NCI-H748 treated with DMSO at 0.1 percent for 48 hours (cell line): ENCODE measurements around the gene PIGU.
A peak's percentile ranks its signal among the peaks of the same experiment; 100 is the strongest.

ENCODE experiments used
- DNase-seq: peaks from one replicate; lab custom pipeline; 2025; lab: John Stamatoyannopoulos, UW

The PIGU gene

GRCh38 chr20:34557936-34558319 lies 119.0 kb downstream of the PIGU start:
- no peak for DNase-seq

- DNase-seq = no peak
These were observed 123.5 kb downstream of the PIGU start for GRCh38 chr20:34553366-34553867.

- DNase-seq = no peak
These were observed 124.3 kb downstream of the PIGU start for GRCh38 chr20:34552569-34552968.

DNA sequence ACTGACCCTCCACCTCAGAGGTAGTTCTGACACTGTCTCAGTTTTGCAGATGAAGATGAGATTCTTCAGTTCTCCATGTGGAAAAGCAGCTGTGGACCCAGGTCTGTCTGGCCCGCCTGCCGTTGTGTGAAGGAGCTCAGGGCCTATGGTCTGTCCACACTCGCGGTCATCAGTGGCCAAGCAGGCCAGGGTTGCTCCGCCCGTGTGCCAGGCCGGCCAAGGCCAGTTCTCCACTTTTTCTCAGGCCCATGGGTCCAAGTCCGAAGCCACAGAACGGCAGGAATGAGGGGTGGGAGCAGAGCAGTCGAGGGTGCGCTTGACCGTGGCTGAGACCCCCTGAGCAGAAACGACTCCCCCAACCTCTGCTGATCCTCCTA lies 127.0 kb downstream of the PIGU start:
- no peak for DNase-seq

DNA sequence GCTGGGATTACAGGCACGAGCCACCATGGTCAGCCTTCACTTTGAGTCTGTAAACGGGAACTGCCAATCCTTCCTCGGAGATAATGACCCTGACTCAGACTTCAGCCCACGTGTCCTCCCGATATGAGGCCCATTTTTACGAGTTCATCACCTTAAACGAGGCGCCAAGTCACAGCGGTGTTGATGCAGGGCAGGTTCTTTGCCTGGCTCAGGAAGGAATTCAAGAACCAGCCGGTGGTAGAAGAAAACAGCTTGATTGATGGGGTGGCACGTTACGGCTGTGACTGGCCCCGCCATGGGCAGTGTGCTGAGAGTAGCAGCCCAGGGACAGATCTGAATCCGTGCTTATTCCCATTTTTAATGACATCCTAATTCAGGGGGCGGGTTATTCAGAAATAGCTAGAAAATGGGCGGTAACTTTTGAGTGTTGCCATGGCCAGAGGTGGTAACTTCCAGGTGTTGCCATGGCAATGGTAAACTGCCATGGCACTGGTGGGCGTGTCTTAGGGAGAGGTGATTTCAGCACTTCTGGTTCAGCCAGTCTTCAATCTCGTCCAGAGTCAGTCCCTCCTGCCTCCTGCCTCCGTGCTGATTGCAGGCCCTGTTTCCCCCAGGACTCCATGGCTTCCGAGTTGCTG lies 127.5 kb downstream of the PIGU start:
- no peak for DNase-seq

DNA sequence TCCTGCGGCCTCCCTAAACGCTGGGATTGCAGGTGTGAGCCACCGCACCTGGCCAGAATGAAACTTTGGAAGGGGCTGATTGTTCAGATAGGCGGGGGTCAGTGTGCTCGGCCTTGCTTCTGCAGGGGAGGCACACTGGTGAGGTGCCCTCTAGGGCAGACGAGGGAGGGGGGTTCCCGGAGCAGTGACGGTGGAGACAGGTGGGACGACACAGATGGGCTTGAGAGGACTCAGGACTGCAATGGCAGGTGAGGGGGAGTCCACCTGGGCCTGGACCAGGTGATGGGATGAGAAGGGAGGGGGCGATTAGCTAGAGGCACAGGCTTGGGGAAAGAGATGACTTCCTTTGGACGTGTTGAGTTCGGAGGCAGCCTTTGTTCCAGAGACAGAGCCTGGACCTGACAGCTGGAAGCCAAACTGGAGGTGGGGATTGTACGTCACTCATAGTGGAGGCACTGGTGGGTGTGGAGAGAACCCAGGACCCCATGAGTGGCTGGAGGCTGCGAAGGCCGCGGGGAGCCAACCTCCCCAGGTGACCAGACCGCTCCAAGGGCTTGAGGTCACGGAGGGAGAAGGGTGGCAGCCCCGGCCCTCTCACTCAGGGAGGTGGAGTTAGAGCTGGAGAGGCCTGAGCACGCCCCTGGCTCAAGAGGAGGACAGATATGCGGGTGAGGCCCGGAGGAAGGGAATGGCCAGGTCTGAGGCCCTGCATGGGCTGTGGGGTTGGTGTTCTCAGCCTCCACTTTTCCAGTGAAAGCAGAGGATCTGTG lies 128.9 kb downstream of the PIGU start:
- no peak for DNase-seq

- DNase-seq = peak; percentile 49
These were observed 130.1 kb downstream of the PIGU start for GRCh38 chr20:34546751-34547181.

GRCh38 chr20:34544109-34544796 lies 132.6 kb downstream of the PIGU start:
- no peak for DNase-seq

GRCh38 chr20:34543463-34544056 lies 133.3 kb downstream of the PIGU start:
- no peak for DNase-seq

DNA sequence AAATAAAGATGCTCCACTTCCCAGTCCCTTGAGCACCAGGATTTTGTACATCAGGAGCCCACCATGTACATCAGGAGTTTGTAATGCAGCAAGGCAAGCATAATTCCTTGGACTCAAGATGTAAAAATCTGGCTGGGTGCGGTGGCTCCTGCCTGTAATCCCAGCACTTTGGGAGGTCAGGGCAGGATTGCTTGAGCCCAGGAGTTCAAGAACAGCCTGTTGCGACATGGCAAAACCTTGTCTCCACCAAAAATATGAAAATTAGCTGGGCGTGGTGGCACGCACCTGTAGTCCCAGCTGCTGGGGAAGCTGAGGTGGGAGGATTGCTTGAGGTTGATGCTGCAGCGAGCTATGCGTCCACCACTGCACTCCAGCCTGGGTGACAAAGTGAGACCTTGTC lies 134.5 kb downstream of the PIGU start:
- no peak for DNase-seq

DNA sequence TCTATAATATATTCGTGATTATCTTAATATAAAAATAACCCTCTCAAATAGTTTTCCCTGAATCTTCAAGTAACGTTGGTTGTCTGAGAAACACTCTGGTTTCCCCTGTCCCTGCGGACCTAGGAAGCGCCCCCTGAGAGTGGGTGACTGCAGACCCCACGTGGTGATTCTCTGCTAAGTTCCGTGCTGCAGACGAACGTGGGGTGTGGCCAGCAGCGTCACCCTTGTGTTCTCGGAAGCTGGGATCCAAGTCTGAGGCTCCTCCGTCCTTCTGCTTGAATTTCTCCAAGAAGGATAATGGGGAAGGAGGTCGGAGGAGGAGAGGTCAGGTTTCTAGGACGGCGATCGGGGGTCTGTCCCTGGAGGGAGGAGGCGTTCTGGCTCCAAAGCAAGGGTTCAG lies 135.0 kb downstream of the PIGU start:
- no peak for DNase-seq

DNA sequence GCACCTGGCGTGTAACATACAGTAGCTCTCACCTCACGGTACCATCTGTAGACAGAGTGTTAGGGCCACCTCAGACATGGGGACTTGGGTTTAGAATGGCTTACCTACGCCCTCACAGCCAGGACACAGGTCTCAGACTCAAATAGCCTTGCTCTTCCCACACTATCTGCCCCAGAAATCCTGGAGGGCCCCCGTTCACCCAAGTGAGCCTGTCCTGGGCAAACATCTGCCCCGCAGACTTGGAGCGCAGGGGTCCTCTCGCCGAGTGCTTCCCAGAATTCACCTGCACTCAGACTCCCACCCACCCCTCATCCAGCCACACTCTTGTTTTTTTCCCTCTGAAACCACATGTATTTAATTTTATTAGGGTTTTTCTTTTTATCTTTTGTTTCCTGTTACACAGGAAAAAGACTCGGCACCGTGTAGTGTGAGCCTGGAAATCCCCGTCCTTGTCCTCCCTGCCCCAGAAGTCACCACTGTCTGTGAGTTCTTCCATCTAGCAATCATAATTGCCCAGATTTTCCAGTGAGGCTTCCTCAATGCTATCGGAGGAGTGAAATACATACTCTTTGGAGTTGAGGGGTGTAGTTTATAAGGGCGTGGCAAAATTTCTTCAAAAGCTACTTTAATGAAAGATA lies 135.5 kb downstream of the PIGU start:
- no peak for DNase-seq

DNA sequence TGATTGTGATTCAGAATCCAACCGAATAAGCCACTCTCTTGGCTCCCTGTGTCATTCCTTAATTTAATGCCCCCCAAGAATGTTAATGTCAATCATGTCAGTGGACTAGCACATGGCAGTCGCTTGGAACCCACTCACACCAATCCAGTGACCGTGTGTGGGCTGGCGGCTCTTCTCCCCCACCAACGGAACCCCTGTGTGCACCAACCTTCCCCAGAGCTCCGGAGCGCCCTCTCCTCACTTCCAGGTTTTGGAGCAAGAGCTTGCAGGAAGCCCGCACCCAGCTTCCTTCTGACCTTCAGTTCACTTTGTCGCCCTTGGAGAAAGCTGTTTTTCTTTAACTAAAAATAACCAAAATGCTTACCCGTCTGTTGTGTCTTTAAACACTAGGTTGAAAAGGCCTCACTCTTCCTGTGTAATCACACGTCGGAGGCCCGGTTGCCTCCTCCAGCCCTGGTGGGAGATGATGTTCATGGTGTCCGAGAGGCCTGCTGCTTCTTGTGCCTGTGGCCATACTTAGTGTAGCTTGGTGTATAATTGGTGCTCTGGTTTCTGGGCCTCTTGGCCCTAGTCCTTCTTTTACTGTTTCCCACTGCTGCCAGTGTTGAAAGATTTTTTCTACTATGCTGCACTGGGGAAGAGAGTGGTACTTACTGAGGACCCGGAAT lies 136.2 kb downstream of the PIGU start:
- DNase-seq = no peak

DNA sequence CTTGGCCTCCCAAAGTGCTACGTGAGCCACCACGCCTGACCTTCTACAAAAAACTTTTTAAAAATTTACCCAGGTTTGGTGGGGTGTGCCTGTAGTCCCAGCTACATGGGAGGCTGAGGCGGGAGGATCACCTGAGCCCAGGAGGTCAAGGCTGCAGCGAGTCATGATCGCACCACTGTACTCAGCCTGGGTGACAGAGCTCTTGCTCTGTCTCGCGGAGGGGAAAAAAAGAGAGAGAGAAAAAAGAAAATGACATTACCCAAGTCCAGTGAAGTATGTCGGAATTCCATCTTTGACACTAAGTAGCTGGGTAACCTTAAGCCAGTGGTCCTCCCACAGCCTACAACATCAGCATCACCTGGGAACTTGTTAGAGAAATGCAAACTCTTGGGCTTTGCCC lies 137.1 kb downstream of the PIGU start:
- DNase-seq = no peak

DNA sequence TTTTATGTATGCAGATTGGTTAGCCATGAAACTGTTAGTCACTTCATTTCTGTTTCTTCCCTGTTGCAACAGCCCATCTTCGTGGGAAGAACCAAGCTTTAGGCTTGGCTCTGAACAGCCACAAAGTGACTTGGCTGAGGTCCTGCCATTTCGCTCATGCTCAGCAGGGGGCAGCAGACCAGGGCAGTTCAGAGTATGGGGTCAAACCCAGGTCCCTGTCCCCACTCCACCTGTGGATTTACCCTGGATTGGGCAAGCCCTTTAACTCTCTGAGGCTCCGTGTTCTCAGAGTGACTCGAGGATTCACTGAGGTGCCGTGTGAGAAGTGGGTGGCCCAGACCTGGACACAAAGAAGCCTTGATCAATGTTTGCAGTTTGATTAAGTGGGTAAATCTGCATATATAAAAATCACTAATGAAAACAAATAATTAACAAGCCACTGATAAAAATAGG lies 138.2 kb downstream of the PIGU start:
- DNase-seq = no peak

DNA sequence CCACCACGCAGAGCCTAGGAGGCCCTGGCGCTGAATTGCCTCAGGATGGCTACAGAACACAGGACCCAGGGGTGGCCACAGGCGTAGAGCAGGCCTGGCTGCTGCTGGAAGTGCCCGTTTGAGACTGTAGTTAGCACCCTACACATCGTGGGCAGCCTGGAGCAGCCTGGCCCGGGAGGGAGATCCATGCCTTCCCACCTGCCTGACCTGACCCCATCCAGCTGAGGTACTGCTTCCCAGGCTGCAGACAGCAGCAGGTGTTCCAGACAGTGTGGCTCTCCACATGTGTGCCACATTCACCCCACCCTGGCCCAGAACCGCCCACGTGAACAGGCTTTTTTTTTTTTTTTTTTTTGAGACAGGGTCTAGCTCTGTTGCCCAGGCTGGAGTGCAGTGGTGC lies 139.2 kb downstream of the PIGU start:
- no peak for DNase-seq

- DNase-seq = no peak
These were observed 140.0 kb downstream of the PIGU start for GRCh38 chr20:34536798-34537394.

DNA sequence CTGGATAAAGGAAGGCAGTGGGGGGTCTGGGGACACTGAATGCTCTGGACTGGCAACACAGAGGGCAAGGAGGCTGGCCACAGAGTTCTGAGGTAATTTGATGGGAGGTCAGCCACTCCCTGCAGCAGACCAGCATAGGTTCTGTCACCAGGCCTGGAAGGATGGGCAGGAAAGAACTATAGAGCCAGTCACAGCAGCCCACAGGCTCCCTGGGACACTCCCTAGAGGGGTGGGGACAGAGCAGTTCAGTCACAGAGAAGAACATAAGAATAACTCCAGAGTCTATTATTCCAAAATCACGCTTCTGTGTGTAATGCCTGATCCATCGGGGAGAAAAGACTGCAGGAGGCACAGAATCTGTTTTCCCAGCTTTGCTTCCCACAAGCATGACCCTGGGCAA lies 141.0 kb downstream of the PIGU start:
- DNase-seq = no peak

- DNase-seq = no peak
These were observed 141.5 kb downstream of the PIGU start for GRCh38 chr20:34535301-34535840.

- DNase-seq = no peak
These were observed 142.3 kb downstream of the PIGU start for GRCh38 chr20:34534391-34535165.
